ENCODE measurements around the gene MPPED2.

Gene MPPED2

GRCh38 chr11:30586251-30587144 lies at the start of gene MPPED2:
Gene MPPED2, minus strand, starts transcription at chr11:30586353. Its CDS starts 5,980 bp downstream, at chr11:30580373.
- DNase-seq, result peak; percentile 86

GRCh38 chr11:30635401-30635989 lies 49.3 kb upstream of the MPPED2 start:
- peak; percentile 90 for DNase-seq

GRCh38 chr11:30631148-30631547 lies 45.0 kb upstream of the MPPED2 start:
- DNase-seq, result no peak

- DNase-seq, result no peak
Measured at GRCh38 chr11:30619767-30620166, 33.6 kb upstream of the MPPED2 start.

GRCh38 chr11:30617762-30618161 lies 31.6 kb upstream of the MPPED2 start:
- no peak for DNase-seq

- DNase-seq, result no peak
Measured at GRCh38 chr11:30610628-30611027, 24.5 kb upstream of the MPPED2 start.

GRCh38 chr11:30608534-30608933 lies 22.4 kb upstream of the MPPED2 start:
- peak; percentile 54 for DNase-seq

GRCh38 chr11:30605036-30605605 lies 19.0 kb upstream of the MPPED2 start:
- no peak for DNase-seq

- DNase-seq, result no peak
Measured at GRCh38 chr11:30603357-30603756, 17.2 kb upstream of the MPPED2 start.

- no peak for DNase-seq
Measured at GRCh38 chr11:30596832-30597231, 10.7 kb upstream of the MPPED2 start.

GRCh38 chr11:30595934-30596333 lies 9.8 kb upstream of the MPPED2 start:
- DNase-seq, result no peak

GRCh38 chr11:30594646-30595411 lies 8.7 kb upstream of the MPPED2 start:
- no peak for DNase-seq

- DNase-seq, result no peak
Measured at GRCh38 chr11:30587269-30587812, 1.2 kb upstream of the MPPED2 start.

GRCh38 chr11:30585892-30586250 lies 282 bp downstream of the MPPED2 start:
- no peak for DNase-seq

GRCh38 chr11:30585125-30585891 lies 845 bp downstream of the MPPED2 start:
- peak; percentile 56 for DNase-seq

GRCh38 chr11:30583476-30584280 lies 2.5 kb downstream of the MPPED2 start:
- DNase-seq, result peak; percentile 63

GRCh38 chr11:30582726-30583125 lies 3.4 kb downstream of the MPPED2 start:
- no peak for DNase-seq

- no peak for DNase-seq
Measured at GRCh38 chr11:30581675-30582074, 4.5 kb downstream of the MPPED2 start.

- no peak for DNase-seq
Measured at GRCh38 chr11:30580573-30580972, 5.6 kb downstream of the MPPED2 start.

- DNase-seq, result no peak
Measured at GRCh38 chr11:30579415-30580175, 6.6 kb downstream of the MPPED2 start.
